HepG2 (cell line): Measurements from ENCODE around the gene FAM117A. TPM values are rescaled to one million over a fixed set of nuclear protein-coding genes. Genes with fewer than 3 reads are reported as not detected.

Source experiments
- ATAC-seq: fragments of 200-7000 bp; cut with Tn5 transposase; 3 replicates; pipeline ENCODE4 v1.9.1; 2020; ENCODE audit warnings: mild to moderate bottlenecking, moderate library complexity
- BruUV-seq: library from RNA; stranded (reverse); fragments of 400-500 nt; replicated peaks from 2 replicates; lab custom pipeline; 2021; lab: Mats Ljungman, UMichigan
- CTCF ChIA-PET: fragments of 300-600 bp; formaldehyde crosslinking; extraction: SDS; loops from one replicate; lab custom pipeline; 2021; ENCODE audit warnings: low total read pairs, inconsistent platforms, low intra/inter-chr PET ratio; lab: Yijun Ruan, JAX
- POLR2A ChIA-PET: fragments of 350-600 bp; sonication (Branson Sonifier 250); formaldehyde crosslinking; loops from one replicate; lab custom pipeline; 2020; ENCODE audit warnings: antibody characterized with exemption, inconsistent platforms; lab: Yijun Ruan, JAX
- DNase-seq: peaks from one replicate; pipeline ENCODE4 v3.0.0-alpha.2; 2015; ENCODE audit warnings: low spot score
- FAIRE-seq: peaks from 3 replicates; lab custom pipeline; 2011; peaks lifted over from hg19 to GRCh38; lab: Jason Lieb, UNC
- H2AFZ ChIP-seq: one replicate; pipeline ENCODE4 v1.6.1; 2011; ENCODE audit warnings: low read length, inconsistent platforms
- H3K27ac ChIP-seq: fragments of 300-600 bp; 3 replicates; pipeline ENCODE4 v1.8.0; 2011; ENCODE audit warnings: mixed run types, mild to moderate bottlenecking, mixed read lengths, low read length, inconsistent platforms; ENCODE audit not compliant: insufficient read depth; ENCODE audit errors: extremely low read length
- H3K27me3 ChIP-seq, 2 experiments: fragments of 200-600 bp in 1 of 2; 2 replicates in 1 of 2; 3 replicates in 1 of 2; pipeline versions ENCODE4 v1.6.0 to v1.8.0; 2011; ENCODE audit warnings: low read length in 2 of 2, mild to moderate bottlenecking in 2 of 2, moderate library complexity in 2 of 2, inconsistent platforms in 1 of 2; ENCODE audit not compliant: insufficient read depth in 2 of 2, control insufficient read depth in 1 of 2
- H3K36me3 ChIP-seq, 2 experiments: fragments of 200-600 bp in 1 of 2; replicated peaks in 1 of 2; 2 replicates in 1 of 2; 3 replicates in 1 of 2; pipeline versions ENCODE4 v1.5.1 to v1.8.0; 2011; ENCODE audit warnings: low read length in 2 of 2, inconsistent platforms in 1 of 2; ENCODE audit not compliant: insufficient read depth in 2 of 2, control insufficient read depth in 1 of 2
- H3K4me1 ChIP-seq: 2 replicates; pipeline ENCODE4 v1.5.1; 2012; ENCODE audit warnings: low read length, inconsistent platforms; ENCODE audit not compliant: insufficient read depth
- H3K4me2 ChIP-seq: 2 replicates; pipeline ENCODE4 v1.6.0; 2011; ENCODE audit warnings: low read depth, low read length, inconsistent platforms
- H3K4me3 ChIP-seq, 3 experiments: fragments of 200-600 bp in 1 of 3; sonication (generic), shearing (Covaris generic) in 1 of 3; replicated peaks in 1 of 3; 2 replicates each; pipeline ENCODE4 v1.5.1; 2011 to 2016; ENCODE audit warnings: low read length in 3 of 3, inconsistent platforms in 2 of 3, low read depth in 2 of 3, mild to moderate bottlenecking in 2 of 3, control low read depth in 1 of 3, mixed read lengths in 1 of 3; ENCODE audit not compliant: insufficient read depth in 1 of 3
- H3K79me2 ChIP-seq: one replicate; pipeline ENCODE4 v1.6.1; 2011; ENCODE audit warnings: low read length, inconsistent platforms; ENCODE audit not compliant: insufficient read depth
- H3K9ac ChIP-seq: 2 replicates; pipeline ENCODE4 v1.6.0; 2011; ENCODE audit warnings: mild to moderate bottlenecking, low read depth, low read length, inconsistent platforms; ENCODE audit not compliant: insufficient read depth
- H3K9me3 ChIP-seq: 2 replicates; pipeline ENCODE4 v1.5.1; 2012; ENCODE audit warnings: mild to moderate bottlenecking, low read length
- H4K20me1 ChIP-seq: 2 replicates; pipeline ENCODE4 v1.6.0; 2011; ENCODE audit warnings: inconsistent platforms, mild to moderate bottlenecking, low read length, moderate library complexity; ENCODE audit not compliant: insufficient read depth
- HMGA1 ChIP-seq: sonication (generic); formaldehyde crosslinking; conservative IDR thresholded peaks from 2 replicates; pipeline ENCODE4 v1.4.0; 2020; ENCODE audit warnings: missing genetic modification reagents
- HNF1B ChIP-seq: sonication (generic); formaldehyde crosslinking; IDR thresholded peaks from 2 replicates; pipeline ENCODE4 v1.5.1; 2020; ENCODE audit warnings: mild to moderate bottlenecking, moderate library complexity, missing genetic modification reagents
- MXD4 ChIP-seq: IDR thresholded peaks from 2 replicates; pipeline ENCODE4 v1.6.1; 2016; ENCODE audit warnings: mild to moderate bottlenecking, missing biosample characterization, missing genetic modification reagents
- SCMH1 ChIP-seq: sonication (generic); formaldehyde crosslinking; IDR thresholded peaks from 2 replicates; pipeline ENCODE4 v1.9.0; 2021; ENCODE audit warnings: missing genetic modification reagents, mild to moderate bottlenecking, borderline replicate concordance
- SRF ChIP-seq: IDR thresholded peaks from 2 replicates; pipeline ENCODE4 v1.6.1; 2011; ENCODE audit warnings: mild to moderate bottlenecking, low read depth, low read length, moderate library complexity
- ZNF572 ChIP-seq: sonication (generic); formaldehyde crosslinking; IDR thresholded peaks from 2 replicates; pipeline ENCODE4 v1.5.1; 2020; ENCODE audit warnings: mild to moderate bottlenecking, missing genetic modification reagents
- ZSCAN25 ChIP-seq: sonication (generic); formaldehyde crosslinking; IDR thresholded peaks from 2 replicates; pipeline ENCODE4 v1.8.0; 2022; ENCODE audit warnings: mild to moderate bottlenecking, missing genetic modification reagents
- WGBS: methylation state at CpG from one replicate; pipeline ENCODE4 v1.1.6; 2017; ENCODE audit warnings: low lambda C conversion rate; 5-methylcytosine and 5-hydroxymethylcytosine counted together
- in situ Hi-C: cut with HindIII; loops from 2 replicates; pipeline ENCODE4 v1.10.0; 2017; ENCODE audit warnings: low pct_unique_long_range_greater_than_20kb; ENCODE audit not compliant: extremely low pct_ligation_motif_present
- intact Hi-C: fragments of 100-400 bp; cut with micrococcal nuclease; formaldehyde crosslinking; loops from one replicate; pipeline ENCODE4 v1.10.0; 2022; ENCODE audit not compliant: unreplicated experiment
- polyA plus RNA-seq, 8 experiments: library from polyadenylated mRNA; depleted of rRNA in 3 of 8; stranded (reverse) in 7 of 8; unstranded in 1 of 8; fragments of >200 nt; fragmentation: Illumina TruSeq in 4 of 8; extraction: Trizol in 4 of 8; gene quantifications; 2 replicates each; pipeline versions ENCODE4 v1.2.1 to v1.2.3, GENCODE V29; 2011 to 2016; ENCODE audit warnings: low read depth in 4 of 8, missing spikeins in 1 of 8, mixed read lengths in 1 of 8; ENCODE audit not compliant: insufficient read depth in 1 of 8
- total RNA-seq, 5 experiments: library from RNA; depleted of rRNA; stranded (reverse); fragments of >200 nt; fragmentation: Illumina TruSeq; extraction: Trizol; gene quantifications; 2 replicates each; pipeline ENCODE4 v1.2.3, GENCODE V29; 2016; ENCODE audit warnings: low read depth in 1 of 5

FAM117A gene
- total and polyA plus RNA-seq, 2 of the 13 experiments (the other 11 are each of a cell fraction or from before 2014, with no cell fraction given) = 12.1 to 19.8 TPM

DNA sequence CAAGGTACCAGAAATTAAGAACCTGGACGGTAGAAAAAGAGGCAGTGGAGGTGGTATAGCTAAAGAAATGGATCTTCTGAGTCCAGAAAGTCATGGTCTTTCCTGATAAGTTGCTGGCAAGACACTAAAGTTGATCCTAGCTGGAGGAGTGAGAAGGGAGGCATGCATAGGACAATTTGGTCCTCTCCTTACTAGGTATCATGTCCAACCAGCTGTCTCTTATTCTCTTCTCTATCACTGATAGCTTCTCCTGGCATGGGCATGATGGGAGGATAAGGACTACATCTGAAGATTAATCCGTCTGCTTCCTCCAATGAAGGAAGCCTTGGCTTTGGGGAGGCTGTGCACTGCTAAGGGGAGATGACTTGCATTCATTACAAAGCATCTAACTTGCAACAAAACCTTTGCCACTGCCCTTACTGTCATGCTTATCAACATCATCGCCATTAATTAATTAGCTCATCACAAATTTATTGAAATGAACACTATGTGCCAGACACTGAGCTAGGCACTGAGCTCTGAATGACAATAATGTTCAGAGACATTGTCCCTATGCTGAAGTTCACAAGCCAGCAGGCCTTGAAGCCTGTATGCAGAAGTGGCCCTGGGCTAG is 3.1 kb upstream of the FAM117A start:
- Histone ChIP-seq H3K9ac (no peak overlapping the region), H3K4me3 (no peak overlapping the region), H3K9me3 (no peaks in the 10 kb centered on the region), H3K27ac (no peak overlapping the region), H3K4me2 (no peak overlapping the region), H2AFZ (no peak overlapping the region), H3K79me2 (peaks cover 12% of the 10 kb centered on the region), H3K4me1 (peaks cover 18% of the 10 kb centered on the region), H4K20me1 (no peaks in the 10 kb centered on the region), H3K36me3 (no peaks in the 10 kb centered on the region), H3K27me3 (no peaks in the 10 kb centered on the region)
- WGBS = 11% methylated on average over 3 of the region's 3 CpGs
- ATAC-seq (no peak), FAIRE-seq (no peak), DNase-seq (no peak)
- intact Hi-C loops (no loop called here), in situ Hi-C loops (no loop called here)
- no TSS peak for BruUV-seq
- ChIA-PET CTCF (no interaction called here), POLR2A (no interaction called here)
- no peak for TF ChIP-seq ZNF572 (CRISPR knock-in tag)
- no peak for TF ChIP-seq SCMH1 (CRISPR knock-in tag)
- TF ChIP-seq HMGA1 (CRISPR knock-in tag) = no peak
- no peak for TF ChIP-seq MXD4
- TF ChIP-seq HNF1B (CRISPR knock-in tag) = no peak
- TF ChIP-seq ZSCAN25 (CRISPR knock-in tag) = no peak
- no peak for TF ChIP-seq SRF
